HepG2 (cell line): ENCODE results near the gene POGK. TPM values are rescaled to one million over a fixed set of nuclear protein-coding genes. Genes with fewer than 3 reads are reported as not detected.

ENCODE experiments used
- ATAC-seq: fragments of 200-7000 bp; cut with Tn5 transposase; 3 replicates; pipeline ENCODE4 v1.9.1; 2020; ENCODE audit warnings: mild to moderate bottlenecking, moderate library complexity
- BruUV-seq: library from RNA; stranded (reverse); fragments of 400-500 nt; replicated peaks from 2 replicates; lab custom pipeline; 2021; lab: Mats Ljungman, UMichigan
- CTCF ChIA-PET: fragments of 300-600 bp; formaldehyde crosslinking; extraction: SDS; loops from one replicate; lab custom pipeline; 2021; ENCODE audit warnings: low total read pairs, inconsistent platforms, low intra/inter-chr PET ratio; lab: Yijun Ruan, JAX
- POLR2A ChIA-PET: fragments of 350-600 bp; sonication (Branson Sonifier 250); formaldehyde crosslinking; loops from one replicate; lab custom pipeline; 2020; ENCODE audit warnings: antibody characterized with exemption, inconsistent platforms; lab: Yijun Ruan, JAX
- DNase-seq: peaks from one replicate; pipeline ENCODE4 v3.0.0-alpha.2; 2015; ENCODE audit warnings: low spot score
- FAIRE-seq: peaks from 3 replicates; lab custom pipeline; 2011; peaks lifted over from hg19 to GRCh38; lab: Jason Lieb, UNC
- H2AFZ ChIP-seq: one replicate; pipeline ENCODE4 v1.6.1; 2011; ENCODE audit warnings: low read length, inconsistent platforms
- H3K27ac ChIP-seq: fragments of 300-600 bp; 3 replicates; pipeline ENCODE4 v1.8.0; 2011; ENCODE audit warnings: mixed run types, mild to moderate bottlenecking, mixed read lengths, low read length, inconsistent platforms; ENCODE audit not compliant: insufficient read depth; ENCODE audit errors: extremely low read length
- H3K27me3 ChIP-seq, 2 experiments: fragments of 200-600 bp in 1 of 2; 2 replicates in 1 of 2; 3 replicates in 1 of 2; pipeline versions ENCODE4 v1.6.0 to v1.8.0; 2011; ENCODE audit warnings: low read length in 2 of 2, mild to moderate bottlenecking in 2 of 2, moderate library complexity in 2 of 2, inconsistent platforms in 1 of 2; ENCODE audit not compliant: insufficient read depth in 2 of 2, control insufficient read depth in 1 of 2
- H3K36me3 ChIP-seq, 2 experiments: fragments of 200-600 bp in 1 of 2; replicated peaks in 1 of 2; 2 replicates in 1 of 2; 3 replicates in 1 of 2; pipeline versions ENCODE4 v1.5.1 to v1.8.0; 2011; ENCODE audit warnings: low read length in 2 of 2, inconsistent platforms in 1 of 2; ENCODE audit not compliant: insufficient read depth in 2 of 2, control insufficient read depth in 1 of 2
- H3K4me1 ChIP-seq: 2 replicates; pipeline ENCODE4 v1.5.1; 2012; ENCODE audit warnings: low read length, inconsistent platforms; ENCODE audit not compliant: insufficient read depth
- H3K4me2 ChIP-seq: 2 replicates; pipeline ENCODE4 v1.6.0; 2011; ENCODE audit warnings: low read depth, low read length, inconsistent platforms
- H3K4me3 ChIP-seq, 3 experiments: fragments of 200-600 bp in 1 of 3; sonication (generic), shearing (Covaris generic) in 1 of 3; replicated peaks in 1 of 3; 2 replicates each; pipeline ENCODE4 v1.5.1; 2011 to 2016; ENCODE audit warnings: low read length in 3 of 3, inconsistent platforms in 2 of 3, low read depth in 2 of 3, mild to moderate bottlenecking in 2 of 3, control low read depth in 1 of 3, mixed read lengths in 1 of 3; ENCODE audit not compliant: insufficient read depth in 1 of 3
- H3K79me2 ChIP-seq: one replicate; pipeline ENCODE4 v1.6.1; 2011; ENCODE audit warnings: low read length, inconsistent platforms; ENCODE audit not compliant: insufficient read depth
- H3K9ac ChIP-seq: 2 replicates; pipeline ENCODE4 v1.6.0; 2011; ENCODE audit warnings: mild to moderate bottlenecking, low read depth, low read length, inconsistent platforms; ENCODE audit not compliant: insufficient read depth
- H3K9me3 ChIP-seq: 2 replicates; pipeline ENCODE4 v1.5.1; 2012; ENCODE audit warnings: mild to moderate bottlenecking, low read length
- H4K20me1 ChIP-seq: 2 replicates; pipeline ENCODE4 v1.6.0; 2011; ENCODE audit warnings: inconsistent platforms, mild to moderate bottlenecking, low read length, moderate library complexity; ENCODE audit not compliant: insufficient read depth
- MAFF ChIP-seq: IDR thresholded peaks from 2 replicates; pipeline ENCODE4 v1.6.1; 2011; ENCODE audit warnings: low read depth, low read length, improper control_type of control experiment
- MEF2D ChIP-seq: sonication (generic); formaldehyde crosslinking; IDR thresholded peaks from 2 replicates; pipeline ENCODE4 v1.5.1; 2020; ENCODE audit warnings: mild to moderate bottlenecking, missing genetic modification reagents
- MIXL1 ChIP-seq: IDR thresholded peaks from 2 replicates; pipeline ENCODE4 v1.6.1; 2016
- MXD4 ChIP-seq: IDR thresholded peaks from 2 replicates; pipeline ENCODE4 v1.6.1; 2016; ENCODE audit warnings: mild to moderate bottlenecking, missing biosample characterization, missing genetic modification reagents
- NR1H2 ChIP-seq: sonication (generic); formaldehyde crosslinking; IDR thresholded peaks from 2 replicates; pipeline ENCODE4 v1.8.1; 2022; ENCODE audit warnings: low read depth, missing genetic modification reagents, borderline replicate concordance
- TBX3 ChIP-seq: fragments of 450-650 bp; IDR thresholded peaks from 2 replicates; pipeline ENCODE4 v1.6.1; 2017; ENCODE audit warnings: antibody characterized with exemption, mild to moderate bottlenecking, inconsistent platforms, borderline replicate concordance
- XBP1 ChIP-seq: sonication (generic); formaldehyde crosslinking; IDR thresholded peaks from 2 replicates; pipeline ENCODE4 v1.5.0; 2020; ENCODE audit warnings: missing genetic modification reagents
- XRCC5 ChIP-seq: fragments of 200-400 bp; formaldehyde crosslinking; optimal IDR thresholded peaks from 2 replicates; pipeline ENCODE3; 2017; ENCODE audit warnings: mild to moderate bottlenecking, low read length
- ZNF256 ChIP-seq: sonication (generic); formaldehyde crosslinking; conservative IDR thresholded peaks from 2 replicates; pipeline ENCODE4 v1.4.0; 2020; ENCODE audit warnings: missing genetic modification reagents
- ZNF333 ChIP-seq: sonication (generic); formaldehyde crosslinking; IDR thresholded peaks from 2 replicates; pipeline ENCODE4 v1.4.0; 2020; ENCODE audit warnings: mild to moderate bottlenecking, missing genetic modification reagents, borderline replicate concordance
- ZNF782 ChIP-seq: sonication (generic); formaldehyde crosslinking; IDR thresholded peaks from 2 replicates; pipeline ENCODE4 v1.4.0; 2020; ENCODE audit warnings: missing genetic modification reagents, mild to moderate bottlenecking, borderline replicate concordance
- WGBS: methylation state at CpG from one replicate; pipeline ENCODE4 v1.1.6; 2017; ENCODE audit warnings: low lambda C conversion rate; 5-methylcytosine and 5-hydroxymethylcytosine counted together
- in situ Hi-C: cut with HindIII; loops from 2 replicates; pipeline ENCODE4 v1.10.0; 2017; ENCODE audit warnings: low pct_unique_long_range_greater_than_20kb; ENCODE audit not compliant: extremely low pct_ligation_motif_present
- intact Hi-C: fragments of 100-400 bp; cut with micrococcal nuclease; formaldehyde crosslinking; loops from one replicate; pipeline ENCODE4 v1.10.0; 2022; ENCODE audit not compliant: unreplicated experiment
- polyA plus RNA-seq, 8 experiments: library from polyadenylated mRNA; depleted of rRNA in 3 of 8; stranded (reverse) in 7 of 8; unstranded in 1 of 8; fragments of >200 nt; fragmentation: Illumina TruSeq in 4 of 8; extraction: Trizol in 4 of 8; gene quantifications; 2 replicates each; pipeline versions ENCODE4 v1.2.1 to v1.2.3, GENCODE V29; 2011 to 2016; ENCODE audit warnings: low read depth in 4 of 8, missing spikeins in 1 of 8, mixed read lengths in 1 of 8; ENCODE audit not compliant: insufficient read depth in 1 of 8
- total RNA-seq, 5 experiments: library from RNA; depleted of rRNA; stranded (reverse); fragments of >200 nt; fragmentation: Illumina TruSeq; extraction: Trizol; gene quantifications; 2 replicates each; pipeline ENCODE4 v1.2.3, GENCODE V29; 2016; ENCODE audit warnings: low read depth in 1 of 5
- TF ChIP-seq, protein P1 (sequence below): sonication (generic); formaldehyde crosslinking; IDR thresholded peaks from 2 replicates; pipeline ENCODE4 v1.4.0; 2020; ENCODE audit warnings: missing genetic modification reagents, borderline replicate concordance
- TF ChIP-seq, protein P2 (sequence below): sonication (generic); formaldehyde crosslinking; IDR thresholded peaks from 2 replicates; pipeline ENCODE4 v1.8.0; 2022; ENCODE audit warnings: missing genetic modification reagents, mild to moderate bottlenecking, borderline replicate concordance
- TF ChIP-seq, protein P3 (sequence below): sonication (generic); formaldehyde crosslinking; IDR thresholded peaks from 2 replicates; pipeline ENCODE4 v1.4.0; 2020; ENCODE audit warnings: missing genetic modification reagents
- TF ChIP-seq, protein P4 (sequence below): sonication (generic); formaldehyde crosslinking; conservative IDR thresholded peaks from 2 replicates; pipeline ENCODE4 v1.4.0; 2020; ENCODE audit warnings: missing genetic modification reagents

The POGK gene
- total and polyA plus RNA-seq, 2 of the 13 experiments (the other 11 are each of a cell fraction or from before 2014, with no cell fraction given) = 4.8 to 16.2 TPM

DNA sequence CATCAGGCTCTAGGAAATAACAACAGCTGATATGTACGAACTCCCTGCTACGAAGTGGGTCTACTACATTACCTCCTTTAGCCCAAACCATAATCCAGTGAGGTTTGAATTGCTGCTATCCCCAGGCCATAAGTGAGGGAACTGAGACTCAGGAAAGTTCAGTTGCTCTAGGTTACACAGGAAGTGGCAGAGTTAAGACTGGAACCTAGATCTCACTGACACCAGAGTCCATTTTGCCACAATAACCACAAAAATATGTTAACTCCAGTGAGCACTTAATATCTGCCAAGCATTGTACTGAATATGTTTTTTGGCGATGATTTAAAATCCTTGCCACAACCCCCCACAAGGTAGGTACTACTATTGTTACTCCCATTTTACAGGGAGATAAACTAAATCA lies 45.7 kb downstream of the POGK start:
- no peaks in the 10 kb centered on the region for H3K79me2 ChIP-seq
- peaks cover 0 to 14% of the 10 kb centered on the region in 2 experiments; a peak in 3 of 5 replicates for H3K27me3 ChIP-seq
- no peaks in the 10 kb centered on the region for H3K9me3 ChIP-seq
- no peaks in the 10 kb centered on the region for H3K36me3 ChIP-seq
- H3K4me3 ChIP-seq = no peak overlapping the region
- H2AFZ ChIP-seq = no peak overlapping the region
- DNase-seq (no peak), FAIRE-seq (no peak)
- no peaks in the 10 kb centered on the region for H4K20me1 ChIP-seq
- BruUV-seq = no TSS peak
- TF ChIP-seq TBX3 = no peak
- no peak for TF ChIP-seq NR1H2 (CRISPR knock-in tag)
- no peak for TF ChIP-seq MXD4 (CRISPR knock-in tag)
- no peak for TF ChIP-seq MIXL1 (CRISPR knock-in tag)
- no peak for TF ChIP-seq MAFF
- TF ChIP-seq, protein P1, sequence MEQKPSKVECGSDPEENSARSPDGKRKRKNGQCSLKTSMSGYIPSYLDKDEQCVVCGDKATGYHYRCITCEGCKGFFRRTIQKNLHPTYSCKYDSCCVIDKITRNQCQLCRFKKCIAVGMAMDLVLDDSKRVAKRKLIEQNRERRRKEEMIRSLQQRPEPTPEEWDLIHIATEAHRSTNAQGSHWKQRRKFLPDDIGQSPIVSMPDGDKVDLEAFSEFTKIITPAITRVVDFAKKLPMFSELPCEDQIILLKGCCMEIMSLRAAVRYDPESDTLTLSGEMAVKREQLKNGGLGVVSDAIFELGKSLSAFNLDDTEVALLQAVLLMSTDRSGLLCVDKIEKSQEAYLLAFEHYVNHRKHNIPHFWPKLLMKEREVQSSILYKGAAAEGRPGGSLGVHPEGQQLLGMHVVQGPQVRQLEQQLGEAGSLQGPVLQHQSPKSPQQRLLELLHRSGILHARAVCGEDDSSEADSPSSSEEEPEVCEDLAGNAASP (CRISPR knock-in tag) = no peak
- TF ChIP-seq XRCC5 = no peak
- TF ChIP-seq, protein P2, sequence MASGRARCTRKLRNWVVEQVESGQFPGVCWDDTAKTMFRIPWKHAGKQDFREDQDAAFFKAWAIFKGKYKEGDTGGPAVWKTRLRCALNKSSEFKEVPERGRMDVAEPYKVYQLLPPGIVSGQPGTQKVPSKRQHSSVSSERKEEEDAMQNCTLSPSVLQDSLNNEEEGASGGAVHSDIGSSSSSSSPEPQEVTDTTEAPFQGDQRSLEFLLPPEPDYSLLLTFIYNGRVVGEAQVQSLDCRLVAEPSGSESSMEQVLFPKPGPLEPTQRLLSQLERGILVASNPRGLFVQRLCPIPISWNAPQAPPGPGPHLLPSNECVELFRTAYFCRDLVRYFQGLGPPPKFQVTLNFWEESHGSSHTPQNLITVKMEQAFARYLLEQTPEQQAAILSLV (CRISPR knock-in tag) = no peak
- no peak for TF ChIP-seq ZNF333
- TF ChIP-seq MEF2D (CRISPR knock-in tag) = no peak
- TF ChIP-seq, protein P3, sequence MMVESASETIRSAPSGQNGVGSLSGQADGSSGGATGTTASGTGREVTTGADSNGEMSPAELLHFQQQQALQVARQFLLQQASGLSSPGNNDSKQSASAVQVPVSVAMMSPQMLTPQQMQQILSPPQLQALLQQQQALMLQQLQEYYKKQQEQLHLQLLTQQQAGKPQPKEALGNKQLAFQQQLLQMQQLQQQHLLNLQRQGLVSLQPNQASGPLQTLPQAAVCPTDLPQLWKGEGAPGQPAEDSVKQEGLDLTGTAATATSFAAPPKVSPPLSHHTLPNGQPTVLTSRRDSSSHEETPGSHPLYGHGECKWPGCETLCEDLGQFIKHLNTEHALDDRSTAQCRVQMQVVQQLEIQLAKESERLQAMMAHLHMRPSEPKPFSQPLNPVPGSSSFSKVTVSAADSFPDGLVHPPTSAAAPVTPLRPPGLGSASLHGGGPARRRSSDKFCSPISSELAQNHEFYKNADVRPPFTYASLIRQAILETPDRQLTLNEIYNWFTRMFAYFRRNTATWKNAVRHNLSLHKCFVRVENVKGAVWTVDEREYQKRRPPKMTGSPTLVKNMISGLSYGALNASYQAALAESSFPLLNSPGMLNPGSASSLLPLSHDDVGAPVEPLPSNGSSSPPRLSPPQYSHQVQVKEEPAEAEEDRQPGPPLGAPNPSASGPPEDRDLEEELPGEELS (CRISPR knock-in tag) = no peak
- TF ChIP-seq XBP1 (CRISPR knock-in tag) = no peak
- no peak for TF ChIP-seq ZNF782 (CRISPR knock-in tag)
- TF ChIP-seq, protein P4, sequence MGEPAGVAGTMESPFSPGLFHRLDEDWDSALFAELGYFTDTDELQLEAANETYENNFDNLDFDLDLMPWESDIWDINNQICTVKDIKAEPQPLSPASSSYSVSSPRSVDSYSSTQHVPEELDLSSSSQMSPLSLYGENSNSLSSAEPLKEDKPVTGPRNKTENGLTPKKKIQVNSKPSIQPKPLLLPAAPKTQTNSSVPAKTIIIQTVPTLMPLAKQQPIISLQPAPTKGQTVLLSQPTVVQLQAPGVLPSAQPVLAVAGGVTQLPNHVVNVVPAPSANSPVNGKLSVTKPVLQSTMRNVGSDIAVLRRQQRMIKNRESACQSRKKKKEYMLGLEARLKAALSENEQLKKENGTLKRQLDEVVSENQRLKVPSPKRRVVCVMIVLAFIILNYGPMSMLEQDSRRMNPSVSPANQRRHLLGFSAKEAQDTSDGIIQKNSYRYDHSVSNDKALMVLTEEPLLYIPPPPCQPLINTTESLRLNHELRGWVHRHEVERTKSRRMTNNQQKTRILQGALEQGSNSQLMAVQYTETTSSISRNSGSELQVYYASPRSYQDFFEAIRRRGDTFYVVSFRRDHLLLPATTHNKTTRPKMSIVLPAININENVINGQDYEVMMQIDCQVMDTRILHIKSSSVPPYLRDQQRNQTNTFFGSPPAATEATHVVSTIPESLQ (CRISPR knock-in tag) = no peak
- TF ChIP-seq ZNF256 (CRISPR knock-in tag) = no peak
- TF ChIP-seq, all 625 proteins: peak for 0
- no peak overlapping the region for H3K9ac ChIP-seq
- ATAC-seq = no peak
- no peak overlapping the region for H3K4me2 ChIP-seq
- ChIA-PET POLR2A (no interaction called here), CTCF (no interaction called here)
- H3K4me1 ChIP-seq = no peaks in the 10 kb centered on the region
- intact Hi-C loops = no loop called here
- in situ Hi-C loops = loop anchor here (10.0 kb wide), 1 partner anchor 560 kb away; no protein-coding TSS in a partner anchor
- WGBS = 67% methylated on average over 3 of the region's 3 CpGs
- H3K27ac ChIP-seq = no peak overlapping the region
